Measurements from ENCODE around the gene NHS.

- no peak for TF ChIP-seq POLR2AphosphoS5 (IDR thresholded peaks at IDR 0.05; ENCODE audit: low read depth, low read length)
- no peak for TF ChIP-seq TAF1 (IDR thresholded peaks at IDR 0.05; ENCODE audit: borderline replicate concordance, insufficient read depth, low read length)
Observed at GRCh38 chrX:17588303-17588702, 213.3 kb downstream of the NHS start.

Measured in PFSK-1 (cell line).